Stimulated activated CD4-positive, alpha-beta T cell treated with anti-CD3 and anti-CD28 coated beads, Interleukin-4, amount 100 ng/mL, for 24 hours (primary cell): ENCODE data around the gene DNAJC9.
"Not testable (repeated sequence)": the region's sequence is repeated elsewhere in the genome, so short reads cannot be mapped to it uniquely, and the experiment has no call there.

Source experiments
- DNase-seq: peaks from one replicate; pipeline ENCODE4 v3.0.0-alpha.2; 2020

DNAJC9 gene, protein sequence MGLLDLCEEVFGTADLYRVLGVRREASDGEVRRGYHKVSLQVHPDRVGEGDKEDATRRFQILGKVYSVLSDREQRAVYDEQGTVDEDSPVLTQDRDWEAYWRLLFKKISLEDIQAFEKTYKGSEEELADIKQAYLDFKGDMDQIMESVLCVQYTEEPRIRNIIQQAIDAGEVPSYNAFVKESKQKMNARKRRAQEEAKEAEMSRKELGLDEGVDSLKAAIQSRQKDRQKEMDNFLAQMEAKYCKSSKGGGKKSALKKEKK

DNA sequence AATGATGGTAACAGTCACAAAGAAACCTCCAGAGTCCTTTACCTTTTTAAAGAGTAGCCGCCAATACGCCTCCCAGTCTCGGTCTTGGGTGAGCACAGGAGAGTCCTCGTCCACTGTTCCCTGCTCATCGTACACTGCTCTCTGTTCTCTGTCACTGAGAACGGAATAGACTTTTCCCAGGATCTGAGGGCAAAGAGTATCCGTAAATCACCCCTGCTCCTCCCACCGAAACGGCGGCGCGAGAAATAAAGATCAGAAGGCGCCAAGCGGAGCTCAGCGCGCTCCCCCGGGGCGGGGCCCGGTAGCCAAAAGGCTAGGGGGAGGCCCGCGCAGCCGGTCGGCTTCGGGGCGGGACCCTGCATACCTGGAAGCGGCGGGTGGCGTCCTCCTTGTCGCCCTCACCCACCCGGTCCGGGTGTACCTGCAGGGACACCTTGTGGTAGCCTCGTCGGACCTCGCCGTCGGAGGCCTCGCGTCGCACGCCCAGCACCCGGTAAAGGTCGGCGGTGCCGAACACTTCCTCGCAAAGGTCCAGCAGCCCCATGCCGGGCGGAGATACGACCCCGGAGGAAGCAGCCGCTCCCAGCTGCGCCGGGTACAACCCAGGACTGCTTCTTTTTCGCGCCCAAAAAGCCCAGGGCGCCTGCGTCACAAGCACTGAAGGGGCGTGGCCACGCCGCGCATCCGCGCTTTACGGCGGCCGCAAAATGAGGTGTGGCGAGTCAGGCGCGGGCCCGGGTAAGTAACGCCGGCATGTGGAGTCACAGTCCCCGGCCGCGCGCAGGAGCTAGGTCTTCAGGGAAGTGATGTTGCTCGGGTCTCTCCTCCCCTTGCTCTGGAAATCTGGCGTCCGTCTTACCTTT is at the start of gene DNAJC9:
TSS of gene DNAJC9 (minus strand) at position 610 of the 863 bp plus-strand sequence. CDS start at position 544, 66 bp downstream.
- peak; percentile 97 for DNase-seq

DNA sequence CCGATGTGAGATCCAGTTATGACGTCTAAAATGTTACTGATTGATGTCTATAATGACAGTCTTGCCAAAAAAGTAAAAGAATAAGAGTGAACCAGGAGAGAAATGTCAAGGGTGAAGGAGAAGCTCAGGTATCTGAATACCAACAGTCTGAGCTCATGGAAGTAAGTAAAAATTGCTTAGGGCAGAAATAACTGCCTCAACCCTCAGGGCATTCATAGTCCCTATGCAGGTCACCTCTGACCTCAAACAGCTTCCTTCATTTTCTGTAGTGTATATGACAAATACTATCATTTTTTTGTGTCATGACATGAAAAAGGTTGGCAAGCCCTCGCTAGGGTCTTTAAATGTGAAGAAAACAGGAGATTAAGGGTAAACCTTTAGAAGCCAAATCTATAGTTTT is 46.4 kb upstream of the DNAJC9 start:
- DNase-seq, result no peak

DNA sequence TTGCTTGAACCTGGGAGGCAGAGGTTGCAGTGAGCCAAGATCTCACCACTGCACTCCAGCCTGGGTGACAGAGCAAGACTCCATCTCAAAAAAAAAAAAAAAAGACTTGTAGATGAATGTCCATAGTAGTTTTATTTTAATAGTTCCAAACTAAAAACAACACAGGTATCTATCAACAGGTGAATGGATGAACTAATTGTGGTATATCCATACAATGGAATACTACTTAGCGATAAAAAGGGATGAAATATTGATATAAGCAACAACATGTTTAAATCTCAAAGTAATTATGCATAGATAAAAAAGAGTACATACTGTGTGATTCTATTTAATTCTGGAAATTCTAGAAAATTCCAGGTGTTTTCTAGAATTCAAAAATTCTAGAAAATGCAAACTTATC is 42.9 kb upstream of the DNAJC9 start:
- DNase-seq, result no peak

DNA sequence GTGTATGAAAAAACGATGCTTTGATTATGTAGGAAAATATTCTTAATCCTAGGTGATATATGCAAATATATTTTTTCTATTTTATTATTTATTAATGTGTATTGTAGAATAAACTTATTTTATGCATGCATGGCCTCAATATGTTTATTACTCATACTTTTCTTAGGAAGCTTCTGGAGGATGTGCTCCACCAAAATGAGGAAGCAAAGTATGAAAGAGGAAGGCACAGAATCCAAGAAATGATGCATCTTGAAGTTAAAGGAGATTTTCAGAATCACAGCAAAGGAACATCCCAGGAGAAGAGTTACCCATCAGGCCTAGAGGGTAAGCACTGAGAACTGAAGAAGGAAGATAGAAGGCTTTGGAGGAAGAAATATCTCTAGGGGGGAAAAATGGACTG is 40.4 kb upstream of the DNAJC9 start:
- DNase-seq, result no peak

DNA sequence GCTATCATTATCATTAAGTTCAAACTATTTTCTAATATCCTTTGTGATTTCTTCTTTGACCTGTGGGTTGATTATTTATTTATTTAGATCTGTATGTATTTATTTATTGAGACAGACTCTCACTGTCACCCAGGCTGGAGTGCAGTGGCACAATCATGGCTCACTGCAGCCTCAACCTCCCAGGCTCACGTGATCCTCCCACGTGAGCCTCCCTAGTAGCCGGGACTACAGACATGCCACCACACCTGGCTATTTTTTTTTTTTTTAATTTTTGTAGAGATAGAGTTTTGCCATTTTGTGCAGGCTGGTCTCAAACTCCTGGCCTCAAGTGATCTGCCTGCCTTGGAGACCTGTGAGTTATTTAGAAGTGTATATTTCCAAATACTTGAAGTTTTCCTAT is 34.0 kb upstream of the DNAJC9 start:
- no peak for DNase-seq

DNA sequence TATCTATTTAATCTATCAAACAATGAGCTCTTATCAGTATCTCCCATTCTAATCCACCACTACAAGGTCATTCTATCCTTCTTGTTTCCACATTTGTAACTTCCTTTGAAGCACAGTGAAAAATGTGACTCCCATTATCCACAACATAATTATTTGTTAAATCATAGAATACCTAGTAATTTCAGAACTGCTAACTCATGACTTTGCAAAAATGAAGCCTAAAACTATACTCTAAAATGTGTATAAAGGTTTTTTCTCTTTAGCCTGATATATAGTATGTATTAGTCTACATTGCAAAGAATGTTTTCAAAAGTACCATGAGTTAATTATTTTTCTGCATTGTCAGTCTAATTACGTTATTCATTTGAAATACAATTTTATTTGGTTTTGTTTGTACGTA is 17.4 kb upstream of the DNAJC9 start:
- no peak for DNase-seq

DNA sequence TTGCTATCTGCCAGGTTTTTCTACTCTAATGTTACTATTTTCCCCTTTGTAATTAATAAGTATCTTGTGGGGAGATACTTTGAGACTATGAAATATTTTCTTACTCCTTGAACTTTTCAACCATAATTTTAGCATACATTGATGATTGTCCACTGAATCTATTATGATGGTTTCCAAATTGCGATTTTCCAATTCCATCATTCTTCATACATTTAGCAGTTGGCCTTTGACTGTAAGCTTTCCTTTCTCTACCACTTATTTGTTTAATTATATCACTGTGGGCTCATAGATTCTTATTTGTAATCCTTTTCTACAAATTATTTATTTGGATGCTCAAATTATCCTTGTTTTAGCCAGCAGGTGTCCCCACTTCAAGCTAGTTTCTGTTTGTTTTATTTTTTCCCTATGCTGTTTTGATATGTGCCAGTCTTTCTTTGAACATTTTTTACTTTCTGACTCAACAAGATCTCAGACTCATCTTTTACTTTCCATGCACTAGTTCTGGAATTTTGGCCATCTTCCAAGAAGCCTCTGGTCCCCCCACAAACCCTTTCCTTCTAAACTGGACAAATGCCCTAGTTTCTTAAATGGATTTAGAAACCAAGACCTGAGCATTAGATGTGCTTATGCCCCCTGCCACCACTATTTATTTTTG is 16.8 kb upstream of the DNAJC9 start:
- DNase-seq, result no peak

DNA sequence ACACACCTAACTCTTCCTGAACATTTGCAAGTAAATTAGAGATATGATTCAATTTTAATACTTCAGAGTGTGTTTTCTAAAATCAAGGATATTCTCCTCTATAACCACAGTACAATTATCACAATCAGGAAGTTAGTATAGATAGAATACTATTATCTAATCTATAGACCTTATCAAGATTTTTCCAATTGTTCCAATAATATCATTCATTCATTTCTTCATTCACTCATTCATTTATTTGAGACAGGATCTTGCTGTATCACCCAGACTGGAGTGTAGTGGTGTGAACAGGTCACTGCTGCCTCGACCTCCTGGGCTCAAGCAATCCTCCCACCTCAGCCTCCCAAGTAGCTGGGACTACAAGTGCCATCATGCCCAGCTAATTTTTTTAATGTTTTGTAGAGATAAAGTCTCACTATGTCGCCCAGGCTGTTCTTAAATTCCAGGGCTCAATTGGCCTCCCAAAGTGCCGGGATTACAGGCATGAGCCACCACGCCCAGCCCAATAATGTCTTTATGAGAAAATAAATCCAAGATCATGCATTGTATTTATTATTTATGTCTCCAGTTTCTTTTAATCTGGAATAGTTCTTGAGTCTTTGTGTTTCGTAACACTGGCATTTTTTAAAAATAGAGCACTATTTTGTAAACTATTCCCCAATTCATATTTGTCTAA is 16.0 kb upstream of the DNAJC9 start:
- no peak for DNase-seq

DNA sequence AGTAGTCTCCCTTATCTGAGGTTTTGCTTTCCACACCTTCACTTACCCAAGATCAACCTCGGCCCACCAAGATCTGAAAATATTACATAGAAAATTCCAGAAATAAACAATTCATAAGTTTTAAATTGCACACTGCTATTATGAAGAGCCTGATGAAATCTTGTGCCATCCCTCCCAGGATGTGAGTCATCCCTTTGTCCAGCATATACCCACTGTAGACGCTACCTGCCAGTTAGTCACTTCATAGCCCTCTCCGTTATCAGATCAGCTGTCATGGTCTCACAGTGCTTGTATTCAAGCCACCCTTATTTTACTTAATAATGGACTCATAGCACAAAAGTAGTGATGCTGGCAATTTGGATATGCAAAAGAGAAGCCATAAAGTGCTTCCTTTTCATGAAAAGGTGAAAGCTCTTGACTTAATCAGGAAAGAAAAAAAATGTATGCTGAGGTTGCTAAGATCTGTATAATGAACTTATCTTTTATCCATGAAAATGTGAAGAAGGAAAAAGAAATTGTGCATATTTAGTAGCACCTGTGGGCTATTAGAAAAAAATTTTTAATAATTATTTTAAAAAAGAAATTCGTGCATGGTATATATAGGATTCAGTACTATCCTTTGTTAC is 15.2 kb upstream of the DNAJC9 start:
- no peak for DNase-seq

DNA sequence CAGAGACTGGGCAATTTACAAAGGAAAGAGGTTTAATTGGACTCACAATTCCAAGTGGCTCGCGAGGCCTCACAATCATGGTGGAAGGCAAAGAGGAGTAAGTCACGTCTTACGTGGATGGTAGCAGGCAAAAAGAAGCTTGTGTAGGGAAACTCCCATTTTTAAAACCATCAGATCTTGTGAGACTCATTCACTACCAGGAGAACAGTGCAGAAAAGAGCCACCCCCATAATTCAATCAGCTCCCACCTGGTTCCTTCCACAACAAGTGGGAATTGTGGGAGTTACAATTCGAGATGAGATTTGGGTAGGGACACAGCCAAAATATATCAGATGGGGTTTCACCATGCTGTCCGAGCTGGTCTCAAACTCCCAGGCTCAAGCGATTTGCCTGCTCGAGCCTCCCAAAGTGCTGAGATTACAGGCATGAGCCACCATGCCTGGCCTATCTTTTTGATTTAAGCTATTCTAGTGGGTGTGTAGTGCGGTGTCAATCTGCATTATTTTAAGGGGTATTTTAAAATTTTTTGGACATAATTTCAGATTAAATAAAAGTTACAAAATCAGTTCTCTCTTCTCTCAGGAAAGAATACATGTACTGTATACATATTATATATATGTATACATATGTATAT is 14.4 kb upstream of the DNAJC9 start:
- no peak for DNase-seq

DNA sequence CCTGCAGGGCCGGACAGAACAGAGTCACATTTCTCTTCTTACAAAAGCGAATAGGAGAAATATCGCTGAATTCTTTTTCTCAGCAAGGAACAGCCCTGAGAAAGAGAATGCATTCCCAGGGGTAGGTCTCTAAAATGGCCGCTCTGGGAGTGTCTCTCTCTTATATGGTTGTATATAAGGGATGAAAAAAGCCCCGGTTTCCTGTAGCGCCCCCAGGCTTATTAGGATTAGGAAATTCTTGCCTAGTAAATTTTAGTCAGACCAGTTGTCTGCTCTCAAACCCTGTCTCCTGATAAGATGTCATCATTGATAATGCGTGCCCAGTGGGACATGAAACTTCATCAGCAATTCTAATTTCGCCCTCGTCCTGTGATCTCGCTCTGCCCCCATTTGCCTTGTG is 11.6 kb upstream of the DNAJC9 start:
- DNase-seq, result not testable (repeated sequence)

DNA sequence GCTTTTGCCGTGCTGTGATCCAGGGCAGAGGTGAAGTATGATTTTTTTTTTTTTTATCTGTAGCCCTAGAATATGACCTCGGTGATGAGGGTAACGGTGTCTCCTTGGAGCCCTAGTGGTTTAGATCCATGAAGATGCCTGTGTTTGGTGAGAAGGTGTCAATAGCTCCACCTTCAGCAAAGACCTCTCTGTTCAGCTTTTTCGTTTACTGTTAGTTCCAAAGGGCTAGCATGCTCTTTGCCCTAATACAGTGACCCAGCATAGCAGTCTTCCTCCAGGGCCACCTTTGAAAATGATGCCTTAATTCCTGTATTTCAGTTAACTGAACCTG is 6.1 kb upstream of the DNAJC9 start:
- DNase-seq, result no peak

DNA sequence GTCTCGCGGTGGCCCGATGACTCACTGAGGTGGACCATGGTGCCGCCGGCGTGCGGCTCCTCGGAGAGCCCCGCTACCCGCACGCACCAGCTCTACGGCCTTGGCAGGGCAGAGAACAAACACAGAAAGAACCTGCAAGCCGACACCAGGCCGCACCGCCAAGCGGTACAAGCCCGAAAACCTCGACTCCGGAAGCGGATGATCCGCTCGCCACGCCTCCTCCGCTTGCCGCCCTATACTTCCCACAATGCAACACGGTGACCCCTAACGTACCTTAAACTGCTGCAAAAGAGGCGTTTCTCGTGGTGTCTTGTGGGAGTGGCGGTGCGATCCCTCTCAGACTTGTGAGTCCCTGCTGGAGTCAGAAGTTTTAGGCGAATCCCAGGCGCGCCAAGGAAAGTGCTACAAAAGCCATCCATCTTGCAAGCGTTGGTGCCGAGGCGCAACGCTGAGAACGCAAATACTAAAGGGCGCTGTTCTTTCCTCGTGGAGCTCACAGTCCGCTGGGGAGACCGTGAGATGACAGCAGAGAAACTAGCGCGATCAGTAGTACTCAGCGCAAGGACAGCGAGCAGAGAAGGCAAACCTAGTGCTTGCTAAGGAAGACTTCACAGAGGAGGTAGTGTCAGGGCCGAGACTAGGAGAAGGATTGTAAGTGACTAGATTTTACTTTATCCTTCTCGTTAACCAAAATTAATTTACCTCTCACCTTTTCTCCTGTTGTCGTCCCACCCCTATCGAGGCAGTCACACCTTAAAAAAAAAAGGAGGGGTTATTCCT is 5.6 kb upstream of the DNAJC9 start, which contains the start of gene MRPS16:
TSS of gene MRPS16 (minus strand) at position 200 of the 780 bp plus-strand sequence. CDS start at position 38, 162 bp downstream.
- peak; percentile 94 for DNase-seq

DNA sequence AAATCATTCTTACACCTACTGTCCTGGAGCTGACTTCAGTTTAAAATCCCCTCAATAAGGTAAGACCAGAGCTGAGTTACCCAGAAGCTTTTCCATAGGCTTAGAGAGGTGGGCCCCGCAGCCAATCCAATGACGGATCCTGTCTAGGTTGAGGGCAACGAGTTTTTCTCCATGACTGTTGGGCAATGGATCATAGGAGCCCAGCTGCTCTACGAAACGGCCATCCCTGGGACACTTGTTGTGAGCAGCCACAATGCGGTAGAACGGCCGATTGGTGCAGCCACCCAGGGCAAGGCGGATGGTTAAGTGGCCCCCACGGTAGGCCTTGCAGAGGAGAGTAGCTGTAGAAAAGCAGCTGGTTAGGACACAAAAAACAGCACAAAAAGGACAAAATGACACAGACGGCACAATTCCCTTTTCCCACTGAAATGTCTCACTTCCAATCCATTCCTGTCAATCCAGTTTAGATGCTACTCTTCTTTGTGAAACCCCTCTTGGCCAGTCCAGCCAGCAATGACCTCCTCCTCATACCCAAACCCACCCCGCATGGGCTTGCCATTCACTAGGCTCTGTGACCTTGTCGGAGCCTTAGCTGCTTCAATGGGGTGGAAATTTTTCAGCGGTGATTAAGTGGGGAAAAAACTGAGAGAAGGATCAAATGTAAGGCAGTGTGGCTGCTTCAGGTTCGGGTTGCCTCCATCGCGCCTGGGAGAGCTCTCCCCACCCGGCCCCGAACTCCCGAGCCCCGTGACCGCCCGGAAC is 4.8 kb upstream of the DNAJC9 start:
- DNase-seq, result peak; percentile 12

DNA sequence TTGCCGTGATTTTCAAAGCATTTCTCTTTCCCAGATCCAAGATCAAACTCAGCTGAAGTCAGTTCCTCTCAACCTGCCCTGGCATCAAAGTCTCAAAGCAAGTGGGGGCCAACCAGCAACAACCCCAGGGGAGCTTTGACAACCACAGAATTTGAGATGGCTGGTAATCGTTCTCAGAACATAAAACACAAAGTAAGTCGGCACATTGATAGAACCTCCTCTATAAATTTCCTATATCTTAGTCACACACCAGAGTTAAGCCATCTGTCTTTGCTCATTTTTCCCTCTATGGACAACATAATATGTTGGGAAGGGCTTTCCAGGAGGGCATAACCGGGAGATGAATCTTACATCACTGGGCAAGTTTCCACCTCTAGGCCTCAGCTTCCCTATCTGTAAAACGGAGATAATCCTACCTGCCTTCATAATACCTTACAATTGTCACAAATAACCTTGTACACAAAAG is 1.2 kb upstream of the DNAJC9 start:
- DNase-seq, result no peak

DNA sequence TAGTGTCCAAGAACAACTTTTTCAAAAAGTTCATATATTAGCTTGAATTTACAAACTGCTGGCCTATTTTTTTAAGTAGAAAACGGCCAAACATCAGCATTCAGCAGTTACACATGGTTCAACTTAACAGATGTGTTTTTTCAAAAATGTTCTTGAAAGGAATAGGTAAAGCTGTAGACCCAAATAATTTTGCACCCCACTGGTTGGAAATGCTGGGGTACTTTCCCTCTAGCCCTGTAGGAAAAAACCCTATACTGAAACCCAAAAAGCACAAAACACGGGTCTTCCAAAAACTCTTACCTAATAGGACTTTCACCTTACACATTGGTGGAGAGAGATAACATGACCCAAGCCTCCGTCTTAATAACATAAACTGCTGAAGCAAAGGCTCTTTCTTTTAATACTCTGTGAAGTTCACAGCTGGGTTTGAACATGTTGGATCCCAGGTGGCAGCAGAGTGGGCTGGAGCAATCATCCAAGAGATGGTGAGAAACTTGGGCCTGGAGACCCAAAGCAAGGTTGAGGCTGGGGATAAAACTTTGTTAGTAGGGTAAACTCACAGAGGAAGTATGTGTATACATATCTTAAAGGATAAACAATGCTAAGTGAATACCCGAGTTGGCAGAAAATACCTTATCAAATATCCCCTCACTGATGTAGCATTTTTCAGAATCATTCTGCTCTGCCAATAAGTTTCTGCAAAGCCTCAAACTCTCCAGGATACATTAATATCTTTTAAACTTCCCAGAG is 629 bp upstream of the DNAJC9 start:
- no peak for DNase-seq

DNA sequence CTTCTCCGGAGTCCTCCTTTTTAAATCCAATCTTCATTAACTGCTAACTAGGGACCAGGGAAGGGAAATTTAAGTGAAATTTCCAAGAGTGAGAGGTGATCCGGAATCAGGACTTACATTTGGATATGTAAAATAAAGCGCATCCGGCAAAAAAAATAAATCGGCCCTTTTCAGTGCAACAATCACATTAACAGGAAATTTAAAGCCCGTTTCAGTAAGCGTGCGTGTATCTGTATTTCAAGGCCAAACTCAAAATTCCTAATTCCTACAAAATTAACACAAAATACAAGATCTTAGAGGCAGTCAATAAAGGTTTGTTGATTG is 771 bp downstream of the DNAJC9 start:
- DNase-seq, result no peak

DNA sequence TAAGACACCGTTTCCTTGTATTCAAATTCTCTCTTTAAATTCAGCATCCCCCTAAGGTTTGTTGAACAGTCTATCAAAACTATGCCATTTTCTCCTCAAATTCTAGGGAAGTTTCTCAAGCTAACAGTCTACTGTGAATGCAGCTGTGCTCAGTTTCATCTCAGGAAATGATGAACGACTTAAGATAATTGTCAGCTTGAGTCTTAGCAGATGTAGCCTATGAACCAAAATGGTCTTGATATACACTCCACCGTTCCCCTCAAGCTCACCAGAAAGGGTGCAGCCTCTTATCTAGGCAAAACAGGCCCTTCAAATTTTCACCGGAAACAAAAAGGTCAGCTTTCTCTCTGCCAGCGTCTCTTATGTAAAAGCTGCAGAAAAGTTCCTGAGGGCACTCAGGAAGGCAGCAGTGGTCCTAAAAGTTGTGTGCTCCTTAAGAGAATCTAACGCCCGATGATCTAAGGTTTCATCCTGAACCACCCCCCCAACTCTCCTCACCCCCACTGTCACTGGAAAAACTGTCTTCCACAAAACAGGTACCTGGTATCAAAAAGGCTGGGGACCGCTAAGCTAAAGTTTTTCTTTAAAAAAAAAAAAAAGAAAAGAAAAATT is 2.1 kb downstream of the DNAJC9 start:
- no peak for DNase-seq

DNA sequence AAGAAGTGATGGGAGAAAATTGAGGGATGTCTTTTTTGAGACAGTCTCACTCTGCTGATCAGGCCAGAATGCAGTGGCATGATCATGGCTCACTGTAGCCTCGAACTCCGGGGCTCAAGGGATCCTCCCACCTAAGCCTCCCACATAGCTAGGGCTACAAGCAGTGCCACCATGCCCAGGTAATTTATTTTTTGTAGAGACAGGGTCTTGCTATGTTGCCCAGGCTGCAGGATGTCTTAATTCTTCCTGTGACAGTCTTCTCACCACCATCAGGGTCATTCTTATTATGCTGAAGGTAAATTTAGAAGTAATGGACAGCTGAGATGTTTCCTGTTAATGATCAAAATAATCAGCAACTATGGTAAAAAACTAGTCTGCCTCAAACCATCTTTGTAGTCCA is 7.1 kb downstream of the DNAJC9 start:
- DNase-seq, result no peak
